Measurements from ENCODE around the gene ZC3H11A.
"Not testable (repeated sequence)": the region's sequence is repeated elsewhere in the genome, so short reads cannot be mapped to it uniquely, and the experiment has no call there.

Gene ZC3H11A

GRCh38 chr1:203813581-203814341 is 18.3 kb downstream of the ZC3H11A start:
- H3K4me3 ChIP-seq (replicated peaks; ENCODE audit: low read depth, low read length), result no peak overlapping the region
- no peak for TF ChIP-seq CTCF (IDR thresholded peaks at IDR 0.05; ENCODE audit: low read length, missing control alignments)
- DNase-seq (ENCODE audit: low read depth), result no peak

- no peak for DNase-seq (ENCODE audit: low read depth)
- no peak overlapping the region for H3K4me3 ChIP-seq (replicated peaks; ENCODE audit: low read depth, low read length)
- no peak for TF ChIP-seq CTCF (IDR thresholded peaks at IDR 0.05; ENCODE audit: low read length, missing control alignments)
Observed at GRCh38 chr1:203818399-203818798, 23.0 kb downstream of the ZC3H11A start.

GRCh38 chr1:203823306-203823705 is 27.9 kb downstream of the ZC3H11A start:
- H3K4me3 ChIP-seq (replicated peaks; ENCODE audit: low read depth, low read length), result no peak overlapping the region
- TF ChIP-seq CTCF (IDR thresholded peaks at IDR 0.05; ENCODE audit: low read length, missing control alignments), result no peak
- no peak for DNase-seq (ENCODE audit: low read depth)

- no peak overlapping the region for H3K4me3 ChIP-seq (replicated peaks; ENCODE audit: low read depth, low read length)
- no peak for DNase-seq (ENCODE audit: low read depth)
- no peak for TF ChIP-seq CTCF (IDR thresholded peaks at IDR 0.05; ENCODE audit: low read length, missing control alignments)
Observed at GRCh38 chr1:203826175-203826574, 30.8 kb downstream of the ZC3H11A start.

GRCh38 chr1:203828002-203828401 is 32.6 kb downstream of the ZC3H11A start:
- H3K4me3 ChIP-seq (replicated peaks; ENCODE audit: low read depth, low read length), result no peak overlapping the region
- no peak for TF ChIP-seq CTCF (IDR thresholded peaks at IDR 0.05; ENCODE audit: low read length, missing control alignments)
- DNase-seq (ENCODE audit: low read depth), result no peak

- no peak overlapping the region for H3K4me3 ChIP-seq (replicated peaks; ENCODE audit: low read depth, low read length)
- no peak for TF ChIP-seq CTCF (IDR thresholded peaks at IDR 0.05; ENCODE audit: low read length, missing control alignments)
- no peak for DNase-seq (ENCODE audit: low read depth)
Observed at GRCh38 chr1:203828503-203828902, 33.1 kb downstream of the ZC3H11A start.

GRCh38 chr1:203829247-203829646 is 33.8 kb downstream of the ZC3H11A start:
- not testable (repeated sequence) for H3K4me3 ChIP-seq (replicated peaks; ENCODE audit: low read depth, low read length)
- peak; percentile 10 for DNase-seq (ENCODE audit: low read depth)

Data from fibroblast of pulmonary artery (primary cell).